T-helper 17 cell (primary cell): Measurements from ENCODE around the gene KDM2B. TPM values are rescaled to one million over a fixed set of nuclear protein-coding genes. Genes with fewer than 3 reads are reported as not detected.

Experiments
- ATAC-seq: fragments of 150-1000 bp; cut with Tn5 transposase; 2 replicates; pipeline ENCODE4 v1.10.0; 2021; ENCODE audit warnings: mild to moderate bottlenecking, moderate library complexity
- DNase-seq, 3 donors: peaks; one replicate each; pipeline versions ENCODE4 v3.0.0 to v3.0.0-alpha.2; 2020 to 2021
- H3K9me3 ChIP-seq: one replicate; pipeline ENCODE4 v1.7.0; 2013; ENCODE audit warnings: low read length, mild to moderate bottlenecking; ENCODE audit not compliant: control insufficient read depth, poor library complexity, severe bottlenecking
- H3K27ac Mint-ChIP-seq: one replicate; pipeline ENCODE4 v1.8.0; 2022; ENCODE audit warnings: mild to moderate bottlenecking, moderate library complexity, mixed read lengths
- H3K27me3 Mint-ChIP-seq: one replicate; pipeline ENCODE4 v1.8.0; 2022; ENCODE audit warnings: mixed read lengths
- H3K36me3 Mint-ChIP-seq: one replicate; pipeline ENCODE4 v1.8.0; 2022; ENCODE audit warnings: low read depth, mixed read lengths
- H3K4me1 Mint-ChIP-seq: one replicate; pipeline ENCODE4 v1.8.0; 2022; ENCODE audit warnings: mild to moderate bottlenecking, mixed read lengths
- H3K4me3 Mint-ChIP-seq: one replicate; pipeline ENCODE4 v1.8.0; 2022; ENCODE audit warnings: mild to moderate bottlenecking, moderate library complexity, mixed read lengths
- total RNA-seq, 4 donors: library from RNA in 2 of 4; stranded (reverse) in 2 of 4; gene quantifications; one replicate each; pipeline ENCODE4 v1.2.3 and lab custom pipeline; 2022 to 2026

The KDM2B gene
- total RNA-seq, 2 donors from 2014 or later, result 87.6 to 94.0 TPM

DNA sequence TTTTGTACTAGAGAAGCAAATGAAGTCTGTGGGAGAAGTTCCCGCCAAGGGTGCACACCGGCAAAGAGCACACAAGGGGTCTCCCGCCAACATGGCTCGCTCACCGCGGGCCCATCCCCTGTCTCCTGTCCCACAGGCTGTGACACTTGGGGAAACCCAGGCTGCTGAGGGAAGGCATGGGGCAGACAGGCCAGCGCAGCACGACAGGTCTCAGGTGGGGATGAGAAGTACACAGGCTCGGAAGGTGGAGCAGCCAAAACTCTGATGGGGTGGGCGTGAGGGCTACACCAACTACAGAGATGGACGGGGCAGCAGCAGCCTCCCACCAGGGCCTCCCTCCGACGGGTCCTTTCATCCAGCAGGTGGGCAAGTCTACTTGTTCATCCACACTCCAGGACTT lies 116.5 kb downstream of the KDM2B start:
- Mint-ChIP-seq H3K27me3 (no peaks in the 10 kb centered on the region), H3K27ac (no peak overlapping the region), H3K4me1 (peaks cover 32% of the 10 kb centered on the region), H3K4me3 (peak overlapping the region; percentile 41), H3K36me3 (no peaks in the 10 kb centered on the region)
- DNase-seq, result no peak
- ATAC-seq, result no peak
- no peaks in the 10 kb centered on the region for H3K9me3 ChIP-seq

DNA sequence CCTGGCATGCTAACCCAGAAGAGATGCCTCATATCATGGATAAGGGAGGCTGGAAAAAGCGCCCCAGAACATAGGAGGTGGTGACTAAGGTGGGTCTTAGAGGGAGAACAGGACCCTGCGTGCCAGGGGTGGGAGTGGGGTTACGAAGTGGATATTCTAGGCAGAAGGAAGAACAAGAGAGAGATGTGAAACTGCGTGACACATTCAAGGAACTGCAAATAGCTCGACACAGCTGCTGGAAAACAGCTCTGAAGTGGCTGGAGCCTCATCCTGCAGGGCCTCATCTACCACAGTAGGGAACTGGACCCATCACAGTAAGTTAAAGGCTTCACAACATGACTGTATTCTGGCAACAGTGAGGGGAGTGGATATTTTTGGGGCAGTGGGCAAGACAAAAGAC lies 119.8 kb downstream of the KDM2B start:
- H3K9me3 ChIP-seq, result no peaks in the 10 kb centered on the region
- H3K27ac Mint-ChIP-seq, result no peak overlapping the region
- peaks cover 31% of the 10 kb centered on the region for H3K4me1 Mint-ChIP-seq
- no peaks in the 10 kb centered on the region for H3K36me3 Mint-ChIP-seq
- ATAC-seq, result no peak
- H3K27me3 Mint-ChIP-seq, result no peaks in the 10 kb centered on the region
- DNase-seq, result no peak
- no peak overlapping the region for H3K4me3 Mint-ChIP-seq

- Mint-ChIP-seq H3K27me3 (no peaks in the 10 kb centered on the region), H3K4me1 (peaks cover 32% of the 10 kb centered on the region), H3K27ac (peak overlapping the region; percentile 66), H3K36me3 (no peaks in the 10 kb centered on the region), H3K4me3 (no peak overlapping the region)
- ATAC-seq (no peak), DNase-seq (no peak)
- H3K9me3 ChIP-seq, result no peaks in the 10 kb centered on the region
These were observed 124.3 kb downstream of the KDM2B start for GRCh38 chr12:121456551-121456950.

- H3K27ac Mint-ChIP-seq, result no peak overlapping the region
- peaks cover 27% of the 10 kb centered on the region for H3K4me1 Mint-ChIP-seq
- no peaks in the 10 kb centered on the region for H3K27me3 Mint-ChIP-seq
- no peaks in the 10 kb centered on the region for H3K9me3 ChIP-seq
- ATAC-seq (no peak), DNase-seq (no peak)
- no peaks in the 10 kb centered on the region for H3K36me3 Mint-ChIP-seq
- no peak overlapping the region for H3K4me3 Mint-ChIP-seq
These were observed 124.9 kb downstream of the KDM2B start for GRCh38 chr12:121455766-121456420.

DNA sequence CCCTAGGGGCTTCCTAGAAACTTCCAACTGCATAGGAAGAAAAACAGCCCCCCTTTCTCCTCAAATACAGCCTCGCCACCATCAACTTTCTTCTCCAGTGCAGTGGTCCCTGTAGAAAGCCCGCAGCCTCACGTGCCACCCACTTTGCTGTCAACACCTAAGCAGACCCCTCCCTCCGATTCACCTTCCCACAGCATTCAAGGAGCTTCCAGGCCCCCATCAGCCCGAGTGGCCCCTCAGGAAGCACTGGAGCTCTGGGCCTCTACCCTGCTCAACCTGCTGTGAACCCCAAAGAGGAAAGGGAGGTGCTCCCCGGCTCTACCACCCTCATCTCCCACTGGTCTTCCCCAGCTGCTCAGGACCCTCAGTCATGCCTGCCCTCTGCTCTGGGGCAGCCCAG lies 125.9 kb downstream of the KDM2B start:
- Mint-ChIP-seq H3K4me1 (peaks cover 19% of the 10 kb centered on the region), H3K27me3 (no peaks in the 10 kb centered on the region), H3K4me3 (no peak overlapping the region), H3K36me3 (no peaks in the 10 kb centered on the region), H3K27ac (peak overlapping the region; percentile 19)
- no peaks in the 10 kb centered on the region for H3K9me3 ChIP-seq
- DNase-seq (no peak), ATAC-seq (no peak)

DNA sequence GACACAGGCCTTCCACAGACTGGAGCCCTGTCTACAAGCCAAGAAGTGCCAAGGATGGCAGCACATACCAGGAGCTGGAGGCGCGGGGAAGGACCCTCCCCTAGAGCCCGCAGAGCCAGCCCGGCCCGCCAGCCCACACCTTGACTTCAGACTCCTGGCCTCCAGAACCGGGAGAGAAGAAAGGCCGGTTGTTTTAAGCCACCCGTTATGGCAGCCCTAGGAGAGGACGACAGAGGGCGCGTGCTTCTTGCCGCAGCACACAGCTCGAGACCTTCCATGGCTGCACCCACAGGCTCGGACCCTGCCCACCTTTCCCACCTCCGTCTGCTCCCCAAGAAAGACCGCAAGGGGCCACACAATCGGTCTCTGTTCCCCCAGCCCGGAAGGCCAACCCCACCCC lies 127.2 kb downstream of the KDM2B start:
- Mint-ChIP-seq H3K27ac (peak overlapping the region; percentile 47), H3K36me3 (no peaks in the 10 kb centered on the region), H3K4me3 (no peak overlapping the region), H3K4me1 (peaks cover 22% of the 10 kb centered on the region), H3K27me3 (no peaks in the 10 kb centered on the region)
- no peak for DNase-seq
- no peak for ATAC-seq
- H3K9me3 ChIP-seq, result no peaks in the 10 kb centered on the region

GRCh38 chr12:121452985-121453360 lies 127.8 kb downstream of the KDM2B start:
- Mint-ChIP-seq H3K36me3 (no peaks in the 10 kb centered on the region), H3K4me3 (no peak overlapping the region), H3K27me3 (no peaks in the 10 kb centered on the region), H3K4me1 (peaks cover 22% of the 10 kb centered on the region), H3K27ac (no peak overlapping the region)
- ATAC-seq, result no peak
- DNase-seq, result no peak
- no peaks in the 10 kb centered on the region for H3K9me3 ChIP-seq

DNA sequence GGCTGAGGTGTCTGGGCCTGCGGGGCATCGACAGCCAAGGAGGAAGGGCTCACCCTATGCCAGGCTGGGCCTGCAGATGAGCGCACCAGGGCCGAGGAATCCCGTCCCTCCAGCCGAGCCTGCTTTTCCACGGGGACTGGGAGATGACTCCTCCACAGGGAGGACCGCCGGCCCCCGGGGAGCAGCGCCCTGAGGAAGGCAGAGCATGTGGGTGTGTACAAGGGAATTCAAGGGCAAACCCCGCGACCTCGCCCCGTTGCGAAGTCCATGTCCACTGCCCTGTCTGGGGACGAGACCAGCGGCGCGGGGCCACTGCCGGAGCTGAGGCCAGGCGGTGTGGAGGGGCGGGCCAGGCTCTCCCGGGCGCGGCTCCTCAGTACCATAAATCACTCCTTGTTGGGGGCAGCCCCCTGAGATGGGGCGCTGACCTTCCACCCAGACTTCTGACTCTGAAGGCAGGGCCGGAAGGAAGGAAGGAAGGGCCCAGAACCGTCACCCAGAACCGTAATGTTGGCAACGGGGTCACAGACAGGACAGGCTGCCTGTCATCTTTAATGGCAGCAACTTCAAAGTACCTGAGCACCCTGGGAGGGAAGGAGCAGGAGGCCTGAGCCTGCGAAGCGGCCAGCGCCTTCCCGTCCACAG lies 128.4 kb downstream of the KDM2B start:
- Mint-ChIP-seq H3K4me1 (peaks cover 19% of the 10 kb centered on the region), H3K4me3 (no peak overlapping the region), H3K27me3 (no peaks in the 10 kb centered on the region), H3K36me3 (no peaks in the 10 kb centered on the region), H3K27ac (peak overlapping the region; percentile 8)
- no peak for DNase-seq
- H3K9me3 ChIP-seq, result no peaks in the 10 kb centered on the region
- peak; percentile 35 for ATAC-seq

DNA sequence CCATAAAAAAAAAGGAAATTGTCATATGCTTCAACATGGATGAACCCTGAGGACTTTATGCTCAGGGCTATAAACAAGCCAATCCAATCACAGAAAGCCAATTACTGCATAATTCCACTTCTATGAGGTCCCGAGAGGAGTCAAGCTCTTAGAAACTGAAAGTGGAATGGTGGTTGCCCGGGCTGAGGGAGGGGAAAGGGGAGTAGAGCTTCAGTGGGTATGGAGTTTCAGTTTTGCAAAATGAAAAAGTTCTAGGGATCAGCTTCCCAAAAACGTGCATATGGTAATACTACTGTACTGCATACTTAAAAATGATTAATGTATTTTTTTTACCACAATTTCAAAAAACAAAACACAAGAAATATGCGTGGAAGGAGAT lies 128.9 kb downstream of the KDM2B start:
- Mint-ChIP-seq H3K27ac (peak overlapping the region; percentile 8), H3K4me3 (no peak overlapping the region), H3K27me3 (no peaks in the 10 kb centered on the region), H3K4me1 (peaks cover 18% of the 10 kb centered on the region), H3K36me3 (no peaks in the 10 kb centered on the region)
- no peaks in the 10 kb centered on the region for H3K9me3 ChIP-seq
- peak; percentile 41 for ATAC-seq
- no peak for DNase-seq

DNA sequence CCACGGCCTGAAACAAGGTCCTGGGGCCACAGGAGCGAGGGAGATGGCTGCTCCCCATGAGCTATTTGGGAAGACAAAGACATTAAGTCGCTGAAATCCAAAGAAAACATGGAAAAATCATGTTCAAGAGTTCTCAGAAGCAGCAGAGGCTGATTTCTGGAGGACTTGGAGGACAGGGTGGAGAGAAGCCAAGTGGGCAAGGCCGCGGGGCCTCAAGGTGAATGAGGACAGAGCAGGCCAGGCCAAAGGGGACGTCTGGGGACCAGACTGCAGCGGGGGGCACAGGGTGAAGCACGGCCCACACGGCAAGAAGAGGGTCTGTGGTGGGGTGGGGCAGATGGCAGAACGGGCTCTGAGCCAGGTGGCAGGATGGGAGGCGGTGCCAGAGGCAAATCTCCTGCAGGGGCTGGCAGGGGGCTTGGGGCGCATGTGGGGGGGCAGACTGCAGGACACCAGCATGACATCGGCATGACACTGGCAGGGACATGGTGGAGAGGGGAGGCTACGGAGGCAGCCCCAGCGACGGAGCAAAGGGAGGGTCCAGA lies 132.0 kb downstream of the KDM2B start:
- peaks cover 12% of the 10 kb centered on the region for H3K4me1 Mint-ChIP-seq
- no peaks in the 10 kb centered on the region for H3K9me3 ChIP-seq
- H3K36me3 Mint-ChIP-seq, result no peaks in the 10 kb centered on the region
- DNase-seq (no peak), ATAC-seq (no peak)
- no peaks in the 10 kb centered on the region for H3K27me3 Mint-ChIP-seq
- no peak overlapping the region for H3K4me3 Mint-ChIP-seq
- peak overlapping the region; percentile 19 for H3K27ac Mint-ChIP-seq

GRCh38 chr12:121446750-121447149 lies 134.1 kb downstream of the KDM2B start:
- no peaks in the 10 kb centered on the region for H3K9me3 ChIP-seq
- Mint-ChIP-seq H3K4me1 (peaks cover 10% of the 10 kb centered on the region), H3K36me3 (peaks cover 2% of the 10 kb centered on the region), H3K27ac (no peak overlapping the region), H3K4me3 (no peak overlapping the region), H3K27me3 (no peaks in the 10 kb centered on the region)
- no peak for DNase-seq
- no peak for ATAC-seq

GRCh38 chr12:121444842-121445202 lies 136.0 kb downstream of the KDM2B start:
- no peak for ATAC-seq
- Mint-ChIP-seq H3K27ac (peak overlapping the region; percentile 75), H3K36me3 (peaks cover 5% of the 10 kb centered on the region), H3K27me3 (no peaks in the 10 kb centered on the region), H3K4me1 (peaks cover 9% of the 10 kb centered on the region), H3K4me3 (no peak overlapping the region)
- H3K9me3 ChIP-seq, result no peaks in the 10 kb centered on the region
- DNase-seq, result no peak

DNA sequence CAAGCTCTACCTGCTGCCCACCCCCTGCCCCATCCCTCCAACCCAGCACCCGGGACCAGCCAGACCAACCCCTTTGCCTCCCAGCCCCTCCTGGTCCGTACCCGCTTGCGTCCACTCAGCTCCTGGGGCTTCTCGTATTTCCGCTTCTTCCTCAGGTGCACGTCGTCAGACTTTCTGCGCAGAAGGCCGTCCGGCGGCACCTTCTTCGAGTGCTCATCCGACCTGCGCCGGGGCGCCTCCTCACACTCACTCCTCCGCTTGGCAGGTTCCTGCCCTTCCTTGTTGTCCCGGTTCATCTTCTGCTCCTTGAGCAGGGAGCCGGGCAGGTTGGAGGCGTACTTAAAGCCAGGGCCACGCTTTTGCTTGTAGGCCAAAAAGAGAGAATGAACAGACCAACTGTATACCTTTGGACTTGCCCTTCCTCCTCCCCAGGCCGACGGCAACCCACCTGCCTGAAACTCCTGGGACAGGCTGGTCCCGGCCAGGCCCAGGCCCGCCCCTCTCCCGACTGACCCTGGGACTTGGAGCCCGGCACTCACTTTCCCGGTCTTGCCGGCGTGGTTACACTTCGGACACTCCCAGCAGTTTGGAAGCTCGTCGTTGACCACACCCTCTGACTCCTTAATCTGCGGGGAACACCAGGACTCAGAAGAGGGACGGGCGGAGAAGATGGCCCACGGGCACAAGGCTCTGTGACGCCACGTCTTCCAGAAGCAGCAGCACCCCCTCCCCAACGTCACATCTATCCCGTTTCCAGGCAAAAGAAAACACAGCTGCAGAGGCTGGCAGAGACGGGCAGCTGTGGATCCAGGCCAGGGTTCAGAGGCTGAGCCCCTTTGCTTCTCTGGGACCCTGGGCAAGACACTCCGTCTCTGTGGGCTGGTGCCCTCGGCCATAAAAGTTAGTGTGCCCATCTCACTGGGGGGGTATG lies 136.6 kb downstream of the KDM2B start:
- peak overlapping the region; percentile 75 for H3K27ac Mint-ChIP-seq
- H3K27me3 Mint-ChIP-seq, result no peaks in the 10 kb centered on the region
- no peak for DNase-seq
- no peaks in the 10 kb centered on the region for H3K9me3 ChIP-seq
- H3K36me3 Mint-ChIP-seq, result peaks cover 5% of the 10 kb centered on the region
- no peak for ATAC-seq
- H3K4me1 Mint-ChIP-seq, result peaks cover 6% of the 10 kb centered on the region
- no peak overlapping the region for H3K4me3 Mint-ChIP-seq
